GM21576 (cell line): ENCODE results near the gene UNC80.
A peak's percentile ranks its signal among the peaks of the same experiment; 100 is the strongest.

Source experiments
- ATAC-seq: cut with Tn5 transposase; IDR thresholded peaks from one replicate; pipeline ENCODE4 v1.9.1; 2021; ENCODE audit warnings: mild to moderate bottlenecking, moderate library complexity; ENCODE audit not compliant: unreplicated experiment

The UNC80 gene

GRCh38 chr2:209908511-209908910 is 136.9 kb downstream of the UNC80 start:
- ATAC-seq = no peak

DNA sequence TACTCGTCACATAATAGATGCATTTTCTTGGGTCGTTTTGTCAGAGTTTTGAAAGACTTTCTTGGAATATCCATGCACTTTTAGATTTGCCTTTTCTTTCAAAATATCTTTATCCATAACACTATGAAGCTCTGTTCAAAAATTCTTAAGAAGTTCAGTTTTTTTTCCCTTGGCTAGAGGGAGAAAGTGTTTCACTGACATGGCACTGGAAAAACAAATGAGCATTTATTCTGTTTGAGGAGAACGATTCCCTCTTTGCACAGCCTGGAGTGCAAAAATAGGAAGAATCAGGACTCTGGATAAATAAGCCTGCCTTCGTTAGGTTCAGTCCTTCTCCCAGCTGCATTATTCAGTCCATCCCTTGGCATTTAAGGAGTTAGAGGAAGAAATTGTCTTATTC is 139.9 kb downstream of the UNC80 start:
- ATAC-seq = no peak

GRCh38 chr2:209913786-209914345 is 142.2 kb downstream of the UNC80 start:
- no peak for ATAC-seq

GRCh38 chr2:209917154-209917771 is 145.6 kb downstream of the UNC80 start:
- ATAC-seq = no peak

DNA sequence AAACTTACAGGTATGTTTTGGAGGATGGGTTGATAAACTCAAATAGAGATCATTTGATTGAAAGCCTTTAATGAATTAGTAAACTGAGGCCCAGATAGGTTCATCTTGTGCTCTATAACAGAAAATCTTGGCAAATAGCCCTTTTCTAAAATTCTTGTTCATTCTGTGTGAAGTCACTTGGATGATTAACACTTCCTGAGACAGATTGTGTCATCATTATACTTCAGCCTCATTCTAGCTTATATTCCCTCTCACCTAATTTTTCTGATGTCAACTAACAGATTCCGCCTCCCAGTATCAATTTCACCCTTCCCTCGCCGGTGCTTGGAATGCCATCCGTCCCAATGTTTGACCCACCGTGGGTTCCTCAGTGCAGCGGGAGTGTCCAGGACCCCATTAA is 146.6 kb downstream of the UNC80 start:
- no peak for ATAC-seq

GRCh38 chr2:209922116-209922515 is 150.5 kb downstream of the UNC80 start:
- no peak for ATAC-seq

DNA sequence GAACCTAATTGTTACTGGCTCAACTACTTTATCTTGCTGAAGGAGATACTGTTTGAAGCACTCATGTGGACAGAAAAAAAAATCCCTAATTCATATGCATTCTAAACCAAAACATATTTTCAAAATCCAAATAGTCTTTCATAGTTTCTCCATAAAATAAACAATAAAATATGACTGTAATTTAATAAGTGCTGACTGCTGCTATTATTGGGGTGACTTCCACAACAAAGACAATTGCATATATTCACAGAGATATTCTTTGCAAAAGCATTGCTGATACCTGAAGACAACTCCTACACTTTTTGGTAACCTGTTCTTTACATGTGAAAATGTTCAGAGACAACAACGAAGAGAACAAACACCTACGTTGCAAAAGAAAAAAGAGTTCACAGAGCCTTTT is 157.7 kb downstream of the UNC80 start:
- ATAC-seq = no peak

DNA sequence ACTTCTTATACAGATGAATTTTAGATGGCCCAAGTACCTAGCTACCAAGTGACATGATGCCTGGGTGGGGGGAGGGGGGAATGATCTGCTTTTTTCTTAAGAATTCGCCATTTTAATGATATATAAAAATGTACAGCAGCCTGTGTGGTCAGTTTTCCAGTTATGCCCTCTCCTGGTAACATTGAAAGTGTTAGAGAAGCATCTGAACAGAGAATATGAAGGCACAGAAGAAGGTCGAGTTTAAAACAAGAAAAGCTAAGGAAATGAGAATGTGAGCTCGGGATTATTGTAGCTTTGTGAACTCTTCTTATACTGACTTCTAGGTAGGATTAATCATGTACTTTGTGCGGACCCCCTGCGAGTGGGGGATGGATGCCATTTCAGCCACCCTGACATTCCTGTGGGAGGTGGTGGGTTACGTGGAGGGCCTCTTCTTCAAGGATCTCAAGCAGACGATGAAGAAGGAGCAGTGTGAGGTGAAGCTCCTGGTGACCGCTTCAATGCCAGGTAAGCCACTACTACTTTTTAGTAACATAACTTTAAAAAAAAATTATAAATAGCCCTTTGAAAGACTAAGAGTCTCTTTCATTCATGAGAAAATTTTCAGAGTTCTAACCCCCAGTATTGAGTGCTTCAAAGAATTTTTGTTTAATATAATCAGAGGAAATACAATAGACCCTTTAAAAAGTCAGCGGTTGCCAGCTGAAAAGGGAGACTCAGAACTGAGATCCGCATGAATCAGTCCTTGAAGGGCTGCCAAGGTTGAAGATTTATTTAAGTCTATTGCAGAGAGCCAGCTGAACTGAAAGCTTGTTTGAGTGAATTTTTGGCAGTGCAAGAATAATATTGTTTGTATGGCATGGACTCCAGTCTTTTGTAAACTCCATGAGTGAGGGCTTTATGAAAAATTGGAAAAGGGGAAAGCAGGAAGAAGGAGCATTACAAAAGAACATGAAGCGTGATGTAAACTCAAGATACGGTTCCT is 162.2 kb downstream of the UNC80 start:
- no peak for ATAC-seq

GRCh38 chr2:209936106-209936666 is 164.6 kb downstream of the UNC80 start:
- ATAC-seq = no peak

- ATAC-seq = no peak
These were observed 166.3 kb downstream of the UNC80 start for GRCh38 chr2:209937893-209938292.

GRCh38 chr2:209938906-209939305 is 167.3 kb downstream of the UNC80 start:
- ATAC-seq = no peak

DNA sequence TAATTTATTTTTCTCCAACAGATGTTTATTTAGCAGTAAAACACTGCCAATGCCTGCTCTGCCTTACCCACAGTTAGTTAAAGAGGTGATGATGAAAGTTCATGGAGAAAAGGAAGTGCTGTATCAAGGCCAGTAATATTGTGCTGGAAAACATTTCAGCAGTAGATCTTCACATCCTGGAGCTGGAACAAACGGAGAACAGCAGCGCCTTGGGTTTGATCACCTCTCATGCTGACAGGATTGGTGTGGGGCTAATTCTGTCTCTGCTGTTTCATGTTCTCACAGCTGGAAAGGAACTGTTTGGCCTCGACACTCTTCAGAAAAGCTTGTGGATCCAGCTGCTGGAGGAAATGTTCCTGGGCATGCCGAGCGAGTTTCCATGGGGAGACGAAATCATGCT is 169.3 kb downstream of the UNC80 start:
- ATAC-seq = no peak

GRCh38 chr2:209942426-209942825 is 170.8 kb downstream of the UNC80 start:
- ATAC-seq = no peak

GRCh38 chr2:209942936-209943605 is 171.4 kb downstream of the UNC80 start:
- ATAC-seq = no peak

DNA sequence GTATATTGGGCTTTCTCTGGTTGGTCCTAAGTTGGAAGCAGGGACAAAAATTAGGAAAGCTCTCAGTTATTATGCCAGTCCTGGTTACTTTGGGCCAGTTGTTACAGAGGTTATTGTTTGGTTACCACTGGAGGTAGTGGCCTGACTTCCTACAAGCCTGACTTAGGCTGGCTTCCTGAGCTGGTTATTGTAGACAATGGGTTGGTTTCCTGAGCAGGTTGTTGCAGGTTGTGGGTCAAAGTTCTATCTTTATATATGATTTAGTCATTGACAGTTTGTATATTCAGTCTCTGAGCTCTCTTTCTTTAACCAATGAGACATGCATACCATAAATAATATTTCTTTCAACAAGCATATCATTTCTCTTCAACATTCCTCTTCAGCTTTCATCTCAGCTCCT is 172.1 kb downstream of the UNC80 start:
- no peak for ATAC-seq

DNA sequence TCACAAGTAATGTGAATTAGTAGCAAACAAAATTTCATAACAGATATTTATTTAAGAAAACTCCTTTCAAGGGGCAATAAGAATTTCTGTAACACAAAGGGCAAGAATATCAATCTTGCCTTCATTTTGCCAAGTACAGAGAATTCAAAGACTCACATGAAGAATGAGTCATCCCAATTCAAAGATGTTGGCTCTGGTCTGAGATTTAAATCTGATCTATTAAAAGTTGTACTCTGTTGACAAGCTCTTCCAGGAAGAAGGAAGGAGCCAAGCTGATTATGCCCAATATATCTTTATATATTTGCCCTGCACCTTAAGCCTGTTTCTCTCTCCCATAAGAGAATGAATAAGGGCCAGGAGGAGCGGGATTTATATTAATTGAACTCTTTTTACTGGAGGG is 174.9 kb downstream of the UNC80 start:
- no peak for ATAC-seq

DNA sequence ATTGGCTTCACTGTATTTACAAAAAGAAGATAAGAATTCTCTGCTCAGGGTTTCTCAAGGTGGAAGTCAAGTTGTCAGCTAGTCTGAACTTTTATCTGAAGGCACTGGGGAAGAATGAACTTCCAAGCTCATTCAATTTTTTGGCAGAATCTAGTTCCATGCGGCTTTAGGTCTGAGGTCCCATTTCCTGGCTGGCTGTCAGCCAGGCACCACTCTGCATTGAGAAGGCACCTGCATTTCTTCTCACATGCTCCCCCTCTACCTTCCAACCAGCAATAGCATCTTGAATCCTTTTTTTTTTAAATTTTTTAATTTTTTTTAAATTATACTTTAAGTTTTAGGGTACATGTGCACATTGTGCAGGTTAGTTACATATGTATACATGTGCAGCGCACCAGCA is 184.6 kb downstream of the UNC80 start:
- no peak for ATAC-seq

DNA sequence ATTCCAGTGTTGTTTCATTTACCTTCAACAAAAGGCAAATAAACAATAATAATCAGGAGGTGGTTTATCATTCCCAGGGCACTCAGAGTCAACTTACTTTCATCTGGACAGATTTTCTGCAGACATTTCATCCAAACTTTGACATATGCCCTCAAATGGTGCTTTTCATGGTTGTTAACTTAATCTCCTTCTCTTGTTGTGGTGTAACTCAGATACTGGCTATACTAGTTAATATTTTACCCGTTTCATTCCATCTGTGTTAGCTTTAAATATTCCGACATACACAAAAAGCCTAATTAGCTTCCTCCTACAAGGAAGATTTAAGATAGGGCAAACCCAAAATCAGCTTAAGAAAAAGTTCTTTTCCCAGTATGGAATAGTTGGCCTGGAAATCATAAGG is 186.4 kb downstream of the UNC80 start:
- no peak for ATAC-seq

- ATAC-seq = no peak
These were observed 188.4 kb downstream of the UNC80 start for GRCh38 chr2:209960045-209960444.

GRCh38 chr2:209960676-209961630 is 189.3 kb downstream of the UNC80 start:
- ATAC-seq = peak; percentile 92
